ENCODE measurements around the gene HSPA12B. TPM values are rescaled to one million over a fixed set of nuclear protein-coding genes. Genes with fewer than 3 reads are reported as not detected.

Gene HSPA12B
- total RNA-seq, 1 experiment from 2014 or later = not detected

DNA sequence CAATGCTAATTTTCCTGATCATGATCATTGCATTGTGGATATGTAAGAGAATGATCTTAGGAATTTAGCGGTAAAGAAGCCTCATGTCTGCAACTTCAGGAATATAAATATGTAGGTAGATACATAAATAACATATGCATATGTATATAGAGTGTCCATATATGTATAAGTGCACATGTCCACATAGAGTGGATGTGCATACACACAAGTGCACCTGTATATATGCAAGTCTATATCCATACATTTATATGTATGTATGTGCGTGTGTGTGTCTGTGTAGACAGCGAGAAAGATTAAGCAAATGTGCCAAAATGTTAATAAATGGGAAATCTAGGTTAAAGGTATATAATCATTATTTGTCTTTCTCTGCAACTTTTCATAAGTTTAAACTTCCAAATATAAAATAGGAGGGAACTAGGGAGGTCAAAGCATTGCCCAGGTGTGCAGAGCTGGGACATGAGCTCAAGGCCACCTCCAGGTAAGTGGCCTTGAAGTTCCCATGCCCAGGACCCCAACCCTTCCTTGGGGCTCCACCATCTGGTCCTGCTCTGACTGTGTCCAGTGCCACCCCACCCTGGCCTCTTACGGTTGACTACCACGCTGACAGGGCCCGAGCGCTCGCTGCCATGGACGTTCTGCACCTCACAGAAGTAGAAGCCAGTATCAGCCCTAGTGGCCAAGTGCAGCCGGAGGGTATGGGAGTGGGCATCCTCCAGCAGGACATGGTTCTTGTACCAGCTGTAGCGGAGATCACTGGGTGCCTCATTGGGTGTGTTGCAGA, 29.7 kb upstream of the HSPA12B start:
- Histone ChIP-seq H3K36me3 (ENCODE audit: insufficient read depth, low read length, poor library complexity, severe bottlenecking) (no peaks in the 10 kb centered on the region), H3K4me1 (ENCODE audit: insufficient read depth, low read length, poor library complexity, severe bottlenecking) (no peaks in the 10 kb centered on the region), H3K27ac (ENCODE audit: low read depth, low read length, poor library complexity, severe bottlenecking) (no peak overlapping the region), H3K27me3 (replicated peaks; ENCODE audit: insufficient read depth, low read depth, low read length, poor library complexity) (no peaks in the 10 kb centered on the region), H3K4me3 (ENCODE audit: low read depth, low read length, poor library complexity, severe bottlenecking) (no peak overlapping the region), H3K9me3 (ENCODE audit: low read depth, low read length, poor library complexity, severe bottlenecking) (no peaks in the 10 kb centered on the region)
- ChIA-PET POLR2A (ENCODE audit: low non-redundant PET) (no interaction called here), CTCF (no interaction called here)
- DNase-seq (ENCODE audit: low spot score) = no peak
- BruUV-seq (replicated peaks) = no TSS peak
- TF ChIP-seq, protein P1, sequence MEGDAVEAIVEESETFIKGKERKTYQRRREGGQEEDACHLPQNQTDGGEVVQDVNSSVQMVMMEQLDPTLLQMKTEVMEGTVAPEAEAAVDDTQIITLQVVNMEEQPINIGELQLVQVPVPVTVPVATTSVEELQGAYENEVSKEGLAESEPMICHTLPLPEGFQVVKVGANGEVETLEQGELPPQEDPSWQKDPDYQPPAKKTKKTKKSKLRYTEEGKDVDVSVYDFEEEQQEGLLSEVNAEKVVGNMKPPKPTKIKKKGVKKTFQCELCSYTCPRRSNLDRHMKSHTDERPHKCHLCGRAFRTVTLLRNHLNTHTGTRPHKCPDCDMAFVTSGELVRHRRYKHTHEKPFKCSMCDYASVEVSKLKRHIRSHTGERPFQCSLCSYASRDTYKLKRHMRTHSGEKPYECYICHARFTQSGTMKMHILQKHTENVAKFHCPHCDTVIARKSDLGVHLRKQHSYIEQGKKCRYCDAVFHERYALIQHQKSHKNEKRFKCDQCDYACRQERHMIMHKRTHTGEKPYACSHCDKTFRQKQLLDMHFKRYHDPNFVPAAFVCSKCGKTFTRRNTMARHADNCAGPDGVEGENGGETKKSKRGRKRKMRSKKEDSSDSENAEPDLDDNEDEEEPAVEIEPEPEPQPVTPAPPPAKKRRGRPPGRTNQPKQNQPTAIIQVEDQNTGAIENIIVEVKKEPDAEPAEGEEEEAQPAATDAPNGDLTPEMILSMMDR (conservative IDR thresholded peaks at IDR 0.05; ENCODE audit: low read depth, low read length) = no peak
- no peak for TF ChIP-seq EZH2 (IDR thresholded peaks at IDR 0.05; ENCODE audit: borderline replicate concordance, low read depth, low read length, poor library complexity, severe bottlenecking)
- intact Hi-C loops (cut with micrococcal nuclease; ENCODE audit: unreplicated experiment) = no loop called here

DNA sequence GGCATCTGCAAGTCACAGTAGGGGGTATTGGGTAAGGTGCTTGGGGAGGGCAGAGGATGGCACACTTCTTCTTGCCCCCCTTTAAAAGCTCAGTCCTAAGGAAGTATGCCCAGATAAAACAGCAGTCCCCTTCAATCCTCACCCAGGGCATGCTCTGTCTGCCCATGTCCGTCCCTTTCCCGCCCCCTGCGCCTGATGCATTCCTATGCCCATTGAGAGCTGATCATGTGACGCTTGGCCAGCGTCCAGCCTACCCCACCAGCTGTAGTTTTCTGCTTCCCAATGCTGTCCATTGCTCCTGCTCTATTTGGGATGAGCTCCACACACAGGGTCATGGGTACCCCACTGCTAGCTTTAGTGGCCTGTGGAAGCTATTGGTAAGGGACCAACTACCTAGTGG, 28.4 kb upstream of the HSPA12B start:
- intact Hi-C loops (cut with micrococcal nuclease; ENCODE audit: unreplicated experiment) = no loop called here
- Histone ChIP-seq H3K36me3 (ENCODE audit: insufficient read depth, low read length, poor library complexity, severe bottlenecking) (no peaks in the 10 kb centered on the region), H3K27ac (ENCODE audit: low read depth, low read length, poor library complexity, severe bottlenecking) (no peak overlapping the region), H3K4me1 (ENCODE audit: insufficient read depth, low read length, poor library complexity, severe bottlenecking) (no peaks in the 10 kb centered on the region), H3K27me3 (replicated peaks; ENCODE audit: insufficient read depth, low read depth, low read length, poor library complexity) (no peaks in the 10 kb centered on the region), H3K4me3 (ENCODE audit: low read depth, low read length, poor library complexity, severe bottlenecking) (no peak overlapping the region), H3K9me3 (ENCODE audit: low read depth, low read length, poor library complexity, severe bottlenecking) (no peaks in the 10 kb centered on the region)
- BruUV-seq (replicated peaks) = no TSS peak
- no peak for DNase-seq (ENCODE audit: low spot score)
- CTCF ChIA-PET = interaction anchor here (0.9 kb wide), 1 partner anchor 141 kb away, joined by 5 read pairs; no protein-coding TSS in a partner anchor
- POLR2A ChIA-PET (ENCODE audit: low non-redundant PET) = no interaction called here
- no peak for TF ChIP-seq EZH2 (IDR thresholded peaks at IDR 0.05; ENCODE audit: borderline replicate concordance, low read depth, low read length, poor library complexity, severe bottlenecking)
- TF ChIP-seq, protein P1 (conservative IDR thresholded peaks at IDR 0.05; ENCODE audit: low read depth, low read length) = no peak

DNA sequence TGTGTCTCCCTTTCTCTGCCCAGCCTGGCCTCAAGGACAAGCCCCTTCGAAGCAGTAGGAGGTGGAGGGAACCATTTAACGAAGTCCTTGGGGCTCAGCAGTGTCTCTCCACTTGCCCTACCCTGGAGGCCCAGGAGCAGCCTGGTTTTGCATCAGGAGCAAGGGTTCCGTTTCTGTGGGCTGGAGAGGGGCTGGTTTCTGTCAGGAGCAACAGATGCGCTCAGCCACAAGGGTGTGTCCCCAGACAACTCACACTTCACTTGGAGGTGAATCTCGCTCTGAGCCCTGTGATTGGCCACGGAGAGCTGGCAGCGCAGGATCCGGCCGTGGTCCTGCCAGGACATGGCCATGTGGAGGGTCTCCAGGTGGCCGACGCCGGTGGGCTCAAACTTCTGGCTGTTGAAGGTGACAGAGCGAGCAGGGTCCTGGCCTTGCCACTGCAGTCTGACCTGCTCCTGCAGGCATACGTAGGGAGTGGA, 27.0 kb upstream of the HSPA12B start:
- BruUV-seq (replicated peaks) = no TSS peak
- intact Hi-C loops (cut with micrococcal nuclease; ENCODE audit: unreplicated experiment) = no loop called here
- H3K27me3 ChIP-seq (replicated peaks; ENCODE audit: insufficient read depth, low read depth, low read length, poor library complexity) = no peaks in the 10 kb centered on the region
- no peaks in the 10 kb centered on the region for H3K36me3 ChIP-seq (ENCODE audit: insufficient read depth, low read length, poor library complexity, severe bottlenecking)
- no peak for DNase-seq (ENCODE audit: low spot score)
- no peak for TF ChIP-seq EZH2 (IDR thresholded peaks at IDR 0.05; ENCODE audit: borderline replicate concordance, low read depth, low read length, poor library complexity, severe bottlenecking)
- TF ChIP-seq, protein P1 (conservative IDR thresholded peaks at IDR 0.05; ENCODE audit: low read depth, low read length) = no peak
- no peaks in the 10 kb centered on the region for H3K4me1 ChIP-seq (ENCODE audit: insufficient read depth, low read length, poor library complexity, severe bottlenecking)
- H3K9me3 ChIP-seq (ENCODE audit: low read depth, low read length, poor library complexity, severe bottlenecking) = no peaks in the 10 kb centered on the region
- no peak overlapping the region for H3K4me3 ChIP-seq (ENCODE audit: low read depth, low read length, poor library complexity, severe bottlenecking)
- ChIA-PET POLR2A (ENCODE audit: low non-redundant PET) (no interaction called here), CTCF (interaction anchor here (1.0 kb wide), 1 partner anchor 652 kb away, joined by 4 read pairs; no protein-coding TSS in a partner anchor)
- H3K27ac ChIP-seq (ENCODE audit: low read depth, low read length, poor library complexity, severe bottlenecking) = no peak overlapping the region

All from A673 (cell line).